ENCODE results near the gene CBX5.
"Not testable (repeated sequence)": the region's sequence is repeated elsewhere in the genome, so short reads cannot be mapped to it uniquely, and the experiment has no call there.

DNA sequence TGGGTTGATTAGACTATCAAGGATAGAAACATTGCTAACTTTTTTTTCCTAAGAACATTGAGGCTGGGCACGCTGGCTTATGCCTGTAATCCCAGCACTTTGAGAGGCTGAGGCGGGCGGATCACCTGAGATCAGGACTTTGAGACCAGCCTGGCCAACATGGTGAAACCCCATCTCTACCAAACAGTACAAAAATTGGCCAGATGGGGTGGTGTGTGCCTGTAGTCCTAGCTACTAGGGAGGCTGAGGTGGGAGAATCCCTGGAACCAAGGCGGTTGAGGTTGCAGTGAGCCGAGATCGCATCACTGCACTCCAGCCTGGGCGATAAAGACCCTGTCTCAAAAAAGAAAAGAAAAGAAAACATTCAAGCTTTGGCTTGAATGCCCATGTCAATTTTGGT, 32.4 kb upstream of the CBX5 start:
- TF ChIP-seq, protein P1, sequence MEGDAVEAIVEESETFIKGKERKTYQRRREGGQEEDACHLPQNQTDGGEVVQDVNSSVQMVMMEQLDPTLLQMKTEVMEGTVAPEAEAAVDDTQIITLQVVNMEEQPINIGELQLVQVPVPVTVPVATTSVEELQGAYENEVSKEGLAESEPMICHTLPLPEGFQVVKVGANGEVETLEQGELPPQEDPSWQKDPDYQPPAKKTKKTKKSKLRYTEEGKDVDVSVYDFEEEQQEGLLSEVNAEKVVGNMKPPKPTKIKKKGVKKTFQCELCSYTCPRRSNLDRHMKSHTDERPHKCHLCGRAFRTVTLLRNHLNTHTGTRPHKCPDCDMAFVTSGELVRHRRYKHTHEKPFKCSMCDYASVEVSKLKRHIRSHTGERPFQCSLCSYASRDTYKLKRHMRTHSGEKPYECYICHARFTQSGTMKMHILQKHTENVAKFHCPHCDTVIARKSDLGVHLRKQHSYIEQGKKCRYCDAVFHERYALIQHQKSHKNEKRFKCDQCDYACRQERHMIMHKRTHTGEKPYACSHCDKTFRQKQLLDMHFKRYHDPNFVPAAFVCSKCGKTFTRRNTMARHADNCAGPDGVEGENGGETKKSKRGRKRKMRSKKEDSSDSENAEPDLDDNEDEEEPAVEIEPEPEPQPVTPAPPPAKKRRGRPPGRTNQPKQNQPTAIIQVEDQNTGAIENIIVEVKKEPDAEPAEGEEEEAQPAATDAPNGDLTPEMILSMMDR (conservative IDR thresholded peaks at IDR 0.05 in 1 of 2, IDR thresholded peaks at IDR 0.05 in 1 of 2; ENCODE audit: low read depth in 1 of 2, low read length in 2 of 2), result not testable (repeated sequence)
- not testable (repeated sequence) for TF ChIP-seq EZH2 (IDR thresholded peaks at IDR 0.05; ENCODE audit: low read length, missing control alignments)
